ENCODE data around the gene ITGA1.

DNA sequence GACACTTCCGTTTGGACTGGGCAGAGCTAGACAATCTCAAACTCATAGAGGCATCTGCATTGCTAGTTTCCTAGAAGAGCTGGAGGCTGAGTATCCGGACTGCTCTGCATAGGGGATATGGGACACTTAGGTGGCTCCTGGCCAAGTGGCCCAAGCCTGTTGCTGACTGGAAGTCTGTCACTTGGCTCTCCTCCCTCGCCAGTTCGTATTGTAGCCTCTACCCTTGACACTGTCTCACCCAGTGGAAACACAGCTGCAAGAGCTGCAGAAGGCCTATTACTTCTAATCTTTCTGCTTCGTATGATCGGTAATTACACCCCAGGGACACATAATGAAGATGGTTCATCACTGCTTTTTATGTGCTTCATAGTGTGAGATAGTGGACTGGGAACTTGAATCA lies 34.7 kb downstream of the ITGA1 start:
- TF ChIP-seq, protein P1, sequence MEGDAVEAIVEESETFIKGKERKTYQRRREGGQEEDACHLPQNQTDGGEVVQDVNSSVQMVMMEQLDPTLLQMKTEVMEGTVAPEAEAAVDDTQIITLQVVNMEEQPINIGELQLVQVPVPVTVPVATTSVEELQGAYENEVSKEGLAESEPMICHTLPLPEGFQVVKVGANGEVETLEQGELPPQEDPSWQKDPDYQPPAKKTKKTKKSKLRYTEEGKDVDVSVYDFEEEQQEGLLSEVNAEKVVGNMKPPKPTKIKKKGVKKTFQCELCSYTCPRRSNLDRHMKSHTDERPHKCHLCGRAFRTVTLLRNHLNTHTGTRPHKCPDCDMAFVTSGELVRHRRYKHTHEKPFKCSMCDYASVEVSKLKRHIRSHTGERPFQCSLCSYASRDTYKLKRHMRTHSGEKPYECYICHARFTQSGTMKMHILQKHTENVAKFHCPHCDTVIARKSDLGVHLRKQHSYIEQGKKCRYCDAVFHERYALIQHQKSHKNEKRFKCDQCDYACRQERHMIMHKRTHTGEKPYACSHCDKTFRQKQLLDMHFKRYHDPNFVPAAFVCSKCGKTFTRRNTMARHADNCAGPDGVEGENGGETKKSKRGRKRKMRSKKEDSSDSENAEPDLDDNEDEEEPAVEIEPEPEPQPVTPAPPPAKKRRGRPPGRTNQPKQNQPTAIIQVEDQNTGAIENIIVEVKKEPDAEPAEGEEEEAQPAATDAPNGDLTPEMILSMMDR (conservative IDR thresholded peaks at IDR 0.05) = no peak
- TF ChIP-seq EZH2 (IDR thresholded peaks at IDR 0.05; ENCODE audit: low read depth) = no peak
